T-cell (primary cell): ENCODE data around the gene VAT1. TPM values are rescaled to one million over a fixed set of nuclear protein-coding genes. Genes with fewer than 3 reads are reported as not detected.

Source experiments
- ATAC-seq, 4 experiments: fragments of 200-7000 bp in 3 of 4; fragments of 150-1000 bp in 1 of 4; cut with Tn5 transposase; replicated peaks in 1 of 4; 1 replicate in 3 of 4; 2 replicates in 1 of 4; pipeline ENCODE4 v1.10.0; 2021; ENCODE audit warnings: moderate library complexity in 3 of 4, mild to moderate bottlenecking in 2 of 4, moderate number of reproducible peaks in 1 of 4
- CTCF ChIA-PET, 2 donors: fragments of 300-600 bp; sonication (Branson Sonifier 250); formaldehyde crosslinking; loops; one replicate each; lab custom pipeline; 2022; ENCODE audit warnings: antibody characterized with exemption in 2 of 2; lab: Charles Lee
- POLR2A ChIA-PET, 2 donors: fragments of 300-600 bp; sonication (Branson Sonifier 250); formaldehyde crosslinking; loops; one replicate each; lab custom pipeline; 2022; ENCODE audit warnings: antibody characterized with exemption in 2 of 2; lab: Charles Lee
- DNase-seq, 35 experiments: peaks; one replicate each; pipeline versions ENCODE4 v3.0.0 to v3.0.0-alpha.2; 2013 to 2023
- H3K27ac ChIP-seq: one replicate; pipeline ENCODE4 v1.5.1; 2013; ENCODE audit warnings: low read length
- H3K27me3 ChIP-seq, 2 experiments: replicated peaks in 1 of 2; 1 replicate in 1 of 2; 2 replicates in 1 of 2; pipeline versions ENCODE4 v1.6.1 to v1.7.0; 2013; ENCODE audit warnings: low read length in 1 of 2, mixed read lengths in 1 of 2; ENCODE audit not compliant: control insufficient read depth in 2 of 2, insufficient read depth in 2 of 2; ENCODE audit errors: extremely low read depth in 1 of 2
- H3K36me3 ChIP-seq, 2 donors: 1 replicate in 1 of 2; 2 replicates in 1 of 2; pipeline versions ENCODE4 v1.6.1 to v1.7.0; 2013; ENCODE audit warnings: low read length in 1 of 2; ENCODE audit not compliant: control insufficient read depth in 2 of 2, insufficient read depth in 1 of 2; ENCODE audit errors: extremely low read depth in 1 of 2
- H3K4me1 ChIP-seq, 2 experiments: 1 replicate in 1 of 2; 2 replicates in 1 of 2; pipeline versions ENCODE4 v1.6.1 to v1.7.0; 2013; ENCODE audit warnings: low read length in 2 of 2, mixed read lengths in 1 of 2; ENCODE audit not compliant: insufficient read depth in 2 of 2, control insufficient read depth in 1 of 2; ENCODE audit errors: extremely low read depth in 1 of 2
- H3K4me3 ChIP-seq, 2 donors: 1 replicate in 1 of 2; 2 replicates in 1 of 2; pipeline versions ENCODE4 v1.5.1 to v1.7.0; 2013; ENCODE audit warnings: mild to moderate bottlenecking in 2 of 2, low read length in 1 of 2, moderate library complexity in 1 of 2; ENCODE audit not compliant: control insufficient read depth in 1 of 2; ENCODE audit errors: extremely low read depth in 1 of 2
- H3K9me3 ChIP-seq: 2 replicates; pipeline ENCODE4 v1.7.0; 2013
- H3K27ac Mint-ChIP-seq, 2 donors: one replicate each; pipeline ENCODE4 v1.8.0; 2020 to 2021; ENCODE audit warnings: mild to moderate bottlenecking in 2 of 2, mixed read lengths in 2 of 2
- H3K27me3 Mint-ChIP-seq, 2 donors: one replicate each; pipeline ENCODE4 v1.8.0; 2021 to 2022; ENCODE audit warnings: mixed read lengths in 2 of 2
- H3K36me3 Mint-ChIP-seq: one replicate; pipeline ENCODE4 v1.8.0; 2021; ENCODE audit warnings: mixed read lengths
- H3K4me1 Mint-ChIP-seq, 3 donors: one replicate each; pipeline ENCODE4 v1.8.0; 2020 to 2022; ENCODE audit warnings: mixed read lengths in 3 of 3, mild to moderate bottlenecking in 1 of 3
- H3K4me3 Mint-ChIP-seq, 3 donors: one replicate each; pipeline ENCODE4 v1.8.0; 2020 to 2022; ENCODE audit warnings: mild to moderate bottlenecking in 3 of 3, mixed read lengths in 3 of 3, moderate library complexity in 3 of 3
- H3K9me3 Mint-ChIP-seq, 3 donors: one replicate each; pipeline ENCODE4 v1.8.0; 2020 to 2022; ENCODE audit warnings: mixed read lengths in 3 of 3
- WGBS: methylation state at CpG from one replicate; pipeline ENCODE4 v1.1.5; 2013; ENCODE audit warnings: missing lambda C conversion rate; ENCODE audit not compliant: insufficient coverage; 5-methylcytosine and 5-hydroxymethylcytosine counted together
- total RNA-seq, 35 experiments: library from RNA in 6 of 35; stranded (reverse) in 6 of 35; fragments of 120-200 nt in 1 of 35; gene quantifications; one replicate each; pipeline versions ENCODE4 v1.2.1 to v1.2.4 and lab custom pipeline; 2013 to 2026

VAT1 gene
- total RNA-seq, 5 donors from 2014 or later (not counting 1 experiment from before 2014, with no cell fraction given): 26.4 to 62.6 (median 48.5) TPM

DNA sequence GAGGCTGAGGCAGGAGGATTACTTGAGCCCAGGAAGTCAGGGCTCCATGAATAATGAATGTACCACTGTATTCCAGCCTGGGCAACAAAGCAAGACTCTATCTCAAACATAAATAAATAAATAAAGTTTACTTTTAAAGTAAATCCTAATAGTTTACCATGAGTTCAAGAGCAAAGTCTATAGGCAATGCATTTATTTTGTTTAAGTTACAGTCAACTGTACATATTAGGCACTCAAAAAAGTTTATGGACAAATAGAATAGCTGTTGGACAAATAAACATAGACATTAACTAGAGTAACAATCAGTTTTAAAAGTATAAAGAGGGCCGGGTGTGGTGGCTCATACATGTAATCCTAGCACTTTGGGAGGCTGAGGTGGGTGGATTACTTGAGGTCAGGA, 54.3 kb downstream of the VAT1 start:
- H3K4me1 ChIP-seq: peaks cover 6 to 18% of the 10 kb centered on the region in 2 experiments
- DNase-seq (no peak), ATAC-seq (no peak)
- no peaks in the 10 kb centered on the region for H3K9me3 ChIP-seq
- Mint-ChIP-seq H3K36me3 (no peaks in the 10 kb centered on the region), H3K4me3 (no peak overlapping the region), H3K9me3 (no peaks in the 10 kb centered on the region), H3K4me1 (peaks cover 12 to 16% (median 13%) of the 10 kb centered on the region in 3 donors), H3K27ac (no peak overlapping the region), H3K27me3 (no peaks in the 10 kb centered on the region)
- H3K27ac ChIP-seq: no peak overlapping the region
- no peak overlapping the region for H3K4me3 ChIP-seq
- CTCF ChIA-PET: no interaction called here
- no peaks in the 10 kb centered on the region for H3K36me3 ChIP-seq
- POLR2A ChIA-PET: no interaction called here
- H3K27me3 ChIP-seq: peaks cover 0 to 2% of the 10 kb centered on the region in 2 experiments
- no CpG with 5 or more reads among the region's 1 CpG for WGBS

Other genes with a start within 250 kb of the VAT1 start
- gene VPS25, start 248.9 kb downstream of the VAT1 start, total RNA-seq: 10 to 100 TPM; 34.7 to 42.5 (median 38.7) TPM
- gene WNK4, start 241.8 kb downstream of the VAT1 start, total RNA-seq: 1 to 10 TPM in 1 of 5 donors, under 1 TPM in 3, not detected in 1; 0.38 to 1.3 (median 0.60) TPM
- gene COA3, start 223.7 kb downstream of the VAT1 start, total RNA-seq: 10 to 100 TPM in 4 of 5 donors, 1 to 10 TPM in 1; 7.9 to 32.4 (median 29.8) TPM
- not detected for gene CNTD1, start 223.5 kb downstream of the VAT1 start, total RNA-seq
- 100 to 1,000 TPM in 4 of 5 donors, 10 to 100 TPM in 1; 92.1 to 138 (median 105) TPM for gene BECN1, start 198.1 kb downstream of the VAT1 start, total RNA-seq
- 10 to 100 TPM; 68.0 to 79.1 (median 77.2) TPM for gene PSME3, start 189.0 kb downstream of the VAT1 start, total RNA-seq
- 1 to 10 TPM; 2.2 to 3.7 (median 3.2) TPM for gene AOC2, start 177.8 kb downstream of the VAT1 start, total RNA-seq
- gene AOC3, start 171.2 kb downstream of the VAT1 start, total RNA-seq: 1 to 10 TPM; 1.2 to 2.1 (median 1.2) TPM
- under 1 TPM in 3 of 5 donors, not detected in 2; 0.19 to 0.30 (median 0.20) TPM for gene G6PC1, start 121.6 kb downstream of the VAT1 start, total RNA-seq
- 10 to 100 TPM; 54.1 to 65.2 (median 60.0) TPM for gene AARSD1, start 57.9 kb downstream of the VAT1 start, total RNA-seq
- gene PTGES3L, start 42.3 kb downstream of the VAT1 start, total RNA-seq: under 1 TPM in 3 of 5 donors, not detected in 2; 0.25 to 0.44 (median 0.41) TPM
- 10 to 100 TPM; 11.5 to 24.0 (median 23.7) TPM for gene RUNDC1, start 41.8 kb downstream of the VAT1 start, total RNA-seq
- 1,000 to 10,000 TPM; 1,254 to 1,790 (median 1,710) TPM for gene RPL27, start 24.0 kb downstream of the VAT1 start, total RNA-seq
- gene IFI35, start 15.6 kb downstream of the VAT1 start, total RNA-seq: 10 to 100 TPM; 27.0 to 44.6 (median 34.1) TPM
- gene RND2, start 2.8 kb upstream of the VAT1 start, total RNA-seq: under 1 TPM; 0.08 to 0.64 (median 0.32) TPM
- 1 to 10 TPM; 2.8 to 5.5 (median 4.2) TPM for gene BRCA1, start 103.0 kb upstream of the VAT1 start, total RNA-seq
- 10 to 100 TPM; 51.5 to 82.2 (median 80.1) TPM for gene NBR1, start 148.8 kb upstream of the VAT1 start, total RNA-seq
- gene TMEM106A, start 189.5 kb upstream of the VAT1 start, total RNA-seq: 10 to 100 TPM in 3 of 5 donors, 1 to 10 TPM in 2; 9.3 to 18.1 (median 10.4) TPM
- not detected for gene CCDC200, start 206.2 kb upstream of the VAT1 start, total RNA-seq
- 1,000 to 10,000 TPM; 2,693 to 4,491 (median 3,278) TPM for gene RNU2-1, start 211.6 kb upstream of the VAT1 start, total RNA-seq